ENCODE data around the gene LDB2. TPM values are rescaled to one million over a fixed set of nuclear protein-coding genes. Genes with fewer than 3 reads are reported as not detected.

Gene LDB2
- total and polyA plus RNA-seq, 2 experiments from 2014 or later, result 48.6 to 80.1 TPM

DNA sequence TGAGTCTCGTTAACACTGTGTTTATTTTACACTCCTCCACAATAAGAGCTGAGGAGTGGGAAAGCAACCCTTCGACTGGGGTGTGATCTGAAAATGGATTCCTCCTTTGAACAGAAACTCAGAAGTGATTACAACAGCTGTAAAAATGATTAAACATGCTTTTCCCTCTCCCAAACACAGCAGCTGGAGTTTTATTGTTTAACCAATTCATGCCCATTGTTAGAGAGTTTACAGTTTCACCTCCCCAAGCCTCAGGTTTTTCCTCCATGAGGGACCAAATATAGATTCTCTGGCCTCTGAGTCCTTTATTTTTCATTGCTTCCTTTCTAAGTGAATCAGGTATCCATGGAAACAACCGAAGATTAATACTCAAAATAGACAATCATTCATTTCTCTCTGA, 409.2 kb downstream of the LDB2 start (continued):
- TF ChIP-seq, protein P1, sequence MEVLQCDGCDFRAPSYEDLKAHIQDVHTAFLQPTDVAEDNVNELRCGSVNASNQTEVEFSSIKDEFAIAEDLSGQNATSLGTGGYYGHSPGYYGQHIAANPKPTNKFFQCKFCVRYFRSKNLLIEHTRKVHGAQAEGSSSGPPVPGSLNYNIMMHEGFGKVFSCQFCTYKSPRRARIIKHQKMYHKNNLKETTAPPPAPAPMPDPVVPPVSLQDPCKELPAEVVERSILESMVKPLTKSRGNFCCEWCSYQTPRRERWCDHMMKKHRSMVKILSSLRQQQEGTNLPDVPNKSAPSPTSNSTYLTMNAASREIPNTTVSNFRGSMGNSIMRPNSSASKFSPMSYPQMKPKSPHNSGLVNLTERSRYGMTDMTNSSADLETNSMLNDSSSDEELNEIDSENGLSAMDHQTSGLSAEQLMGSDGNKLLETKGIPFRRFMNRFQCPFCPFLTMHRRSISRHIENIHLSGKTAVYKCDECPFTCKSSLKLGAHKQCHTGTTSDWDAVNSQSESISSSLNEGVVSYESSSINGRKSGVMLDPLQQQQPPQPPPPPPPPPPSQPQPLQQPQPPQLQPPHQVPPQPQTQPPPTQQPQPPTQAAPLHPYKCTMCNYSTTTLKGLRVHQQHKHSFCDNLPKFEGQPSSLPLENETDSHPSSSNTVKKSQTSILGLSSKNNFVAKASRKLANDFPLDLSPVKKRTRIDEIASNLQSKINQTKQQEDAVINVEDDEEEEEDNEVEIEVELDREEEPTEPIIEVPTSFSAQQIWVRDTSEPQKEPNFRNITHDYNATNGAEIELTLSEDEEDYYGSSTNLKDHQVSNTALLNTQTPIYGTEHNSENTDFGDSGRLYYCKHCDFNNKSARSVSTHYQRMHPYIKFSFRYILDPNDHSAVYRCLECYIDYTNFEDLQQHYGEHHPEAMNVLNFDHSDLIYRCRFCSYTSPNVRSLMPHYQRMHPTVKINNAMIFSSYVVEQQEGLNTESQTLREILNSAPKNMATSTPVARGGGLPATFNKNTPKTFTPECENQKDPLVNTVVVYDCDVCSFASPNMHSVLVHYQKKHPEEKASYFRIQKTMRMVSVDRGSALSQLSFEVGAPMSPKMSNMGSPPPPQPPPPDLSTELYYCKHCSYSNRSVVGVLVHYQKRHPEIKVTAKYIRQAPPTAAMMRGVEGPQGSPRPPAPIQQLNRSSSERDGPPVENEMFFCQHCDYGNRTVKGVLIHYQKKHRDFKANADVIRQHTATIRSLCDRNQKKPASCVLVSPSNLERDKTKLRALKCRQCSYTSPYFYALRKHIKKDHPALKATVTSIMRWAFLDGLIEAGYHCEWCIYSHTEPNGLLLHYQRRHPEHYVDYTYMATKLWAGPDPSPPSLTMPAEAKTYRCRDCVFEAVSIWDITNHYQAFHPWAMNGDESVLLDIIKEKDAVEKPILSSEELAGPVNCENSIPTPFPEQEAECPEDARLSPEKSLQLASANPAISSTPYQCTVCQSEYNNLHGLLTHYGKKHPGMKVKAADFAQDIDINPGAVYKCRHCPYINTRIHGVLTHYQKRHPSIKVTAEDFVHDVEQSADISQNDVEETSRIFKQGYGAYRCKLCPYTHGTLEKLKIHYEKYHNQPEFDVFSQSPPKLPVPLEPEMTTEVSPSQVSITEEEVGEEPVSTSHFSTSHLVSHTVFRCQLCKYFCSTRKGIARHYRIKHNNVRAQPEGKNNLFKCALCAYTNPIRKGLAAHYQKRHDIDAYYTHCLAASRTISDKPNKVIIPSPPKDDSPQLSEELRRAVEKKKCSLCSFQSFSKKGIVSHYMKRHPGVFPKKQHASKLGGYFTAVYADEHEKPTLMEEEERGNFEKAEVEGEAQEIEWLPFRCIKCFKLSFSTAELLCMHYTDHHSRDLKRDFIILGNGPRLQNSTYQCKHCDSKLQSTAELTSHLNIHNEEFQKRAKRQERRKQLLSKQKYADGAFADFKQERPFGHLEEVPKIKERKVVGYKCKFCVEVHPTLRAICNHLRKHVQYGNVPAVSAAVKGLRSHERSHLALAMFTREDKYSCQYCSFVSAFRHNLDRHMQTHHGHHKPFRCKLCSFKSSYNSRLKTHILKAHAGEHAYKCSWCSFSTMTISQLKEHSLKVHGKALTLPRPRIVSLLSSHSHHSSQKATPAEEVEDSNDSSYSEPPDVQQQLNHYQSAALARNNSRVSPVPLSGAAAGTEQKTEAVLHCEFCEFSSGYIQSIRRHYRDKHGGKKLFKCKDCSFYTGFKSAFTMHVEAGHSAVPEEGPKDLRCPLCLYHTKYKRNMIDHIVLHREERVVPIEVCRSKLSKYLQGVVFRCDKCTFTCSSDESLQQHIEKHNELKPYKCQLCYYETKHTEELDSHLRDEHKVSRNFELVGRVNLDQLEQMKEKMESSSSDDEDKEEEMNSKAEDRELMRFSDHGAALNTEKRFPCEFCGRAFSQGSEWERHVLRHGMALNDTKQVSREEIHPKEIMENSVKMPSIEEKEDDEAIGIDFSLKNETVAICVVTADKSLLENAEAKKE (CRISPR knock-in tag; IDR thresholded peaks at IDR 0.05), result no peak
- TF ChIP-seq, protein P2, sequence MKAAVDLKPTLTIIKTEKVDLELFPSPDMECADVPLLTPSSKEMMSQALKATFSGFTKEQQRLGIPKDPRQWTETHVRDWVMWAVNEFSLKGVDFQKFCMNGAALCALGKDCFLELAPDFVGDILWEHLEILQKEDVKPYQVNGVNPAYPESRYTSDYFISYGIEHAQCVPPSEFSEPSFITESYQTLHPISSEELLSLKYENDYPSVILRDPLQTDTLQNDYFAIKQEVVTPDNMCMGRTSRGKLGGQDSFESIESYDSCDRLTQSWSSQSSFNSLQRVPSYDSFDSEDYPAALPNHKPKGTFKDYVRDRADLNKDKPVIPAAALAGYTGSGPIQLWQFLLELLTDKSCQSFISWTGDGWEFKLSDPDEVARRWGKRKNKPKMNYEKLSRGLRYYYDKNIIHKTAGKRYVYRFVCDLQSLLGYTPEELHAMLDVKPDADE (IDR thresholded peaks at IDR 0.05), result no peak
- TF ChIP-seq, protein P3, sequence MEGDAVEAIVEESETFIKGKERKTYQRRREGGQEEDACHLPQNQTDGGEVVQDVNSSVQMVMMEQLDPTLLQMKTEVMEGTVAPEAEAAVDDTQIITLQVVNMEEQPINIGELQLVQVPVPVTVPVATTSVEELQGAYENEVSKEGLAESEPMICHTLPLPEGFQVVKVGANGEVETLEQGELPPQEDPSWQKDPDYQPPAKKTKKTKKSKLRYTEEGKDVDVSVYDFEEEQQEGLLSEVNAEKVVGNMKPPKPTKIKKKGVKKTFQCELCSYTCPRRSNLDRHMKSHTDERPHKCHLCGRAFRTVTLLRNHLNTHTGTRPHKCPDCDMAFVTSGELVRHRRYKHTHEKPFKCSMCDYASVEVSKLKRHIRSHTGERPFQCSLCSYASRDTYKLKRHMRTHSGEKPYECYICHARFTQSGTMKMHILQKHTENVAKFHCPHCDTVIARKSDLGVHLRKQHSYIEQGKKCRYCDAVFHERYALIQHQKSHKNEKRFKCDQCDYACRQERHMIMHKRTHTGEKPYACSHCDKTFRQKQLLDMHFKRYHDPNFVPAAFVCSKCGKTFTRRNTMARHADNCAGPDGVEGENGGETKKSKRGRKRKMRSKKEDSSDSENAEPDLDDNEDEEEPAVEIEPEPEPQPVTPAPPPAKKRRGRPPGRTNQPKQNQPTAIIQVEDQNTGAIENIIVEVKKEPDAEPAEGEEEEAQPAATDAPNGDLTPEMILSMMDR (conservative IDR thresholded peaks at IDR 0.05; ENCODE audit: low read depth in 2 of 2), result no peak
- TF ChIP-seq STAT1 (IDR thresholded peaks at IDR 0.05; ENCODE audit: unreplicated experiment), result no peak
- TF ChIP-seq POLR2AphosphoS5 (IDR thresholded peaks at IDR 0.05; ENCODE audit: low read depth), result no peak

DNA sequence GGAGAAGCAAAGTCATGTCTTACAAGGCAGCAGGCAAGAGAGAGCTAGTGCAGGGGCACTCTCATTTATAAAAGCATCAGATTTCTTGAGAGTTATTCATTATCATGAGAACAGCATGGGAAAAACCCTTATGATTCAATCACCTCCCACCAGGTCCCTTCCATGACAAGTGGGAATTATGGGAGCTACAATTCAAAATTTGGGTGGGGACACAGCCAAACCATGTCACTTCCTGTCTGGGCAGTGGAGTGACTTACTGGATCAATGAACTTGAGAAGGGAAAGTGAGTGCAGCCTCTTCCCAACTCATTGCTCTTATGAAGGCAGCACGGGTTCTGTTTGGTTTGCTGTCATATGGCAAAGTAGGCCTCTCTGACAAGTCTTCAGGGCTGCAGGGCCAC, 410.4 kb downstream of the LDB2 start:
- no peak overlapping the region for H2AFZ ChIP-seq
- no peaks in the 10 kb centered on the region for H4K20me1 ChIP-seq (replicated peaks; ENCODE audit: insufficient read depth)
- no peaks in the 10 kb centered on the region for H3K4me1 ChIP-seq (ENCODE audit: insufficient read depth)
- Mint-ChIP-seq H3K9me3 (peaks cover 3% of the 10 kb centered on the region; the same call in 2 of the 3 replicates), H3K4me1 (no peaks in the 10 kb centered on the region), H3K36me3 (ENCODE audit: low read depth) (no peaks in the 10 kb centered on the region), H3K27me3 (ENCODE audit: insufficient read depth, low read depth, poor library complexity) (peaks cover 2% of the 10 kb centered on the region), H3K4me3 (no peak overlapping the region), H3K27ac (no peak overlapping the region)
- H3K9me2 ChIP-seq (ENCODE audit: insufficient read depth), result peaks cover 18% of the 10 kb centered on the region; the same call in 1 of the 2 replicates
- H3K4me2 ChIP-seq, result no peak overlapping the region
- H3K27me3 ChIP-seq (ENCODE audit: insufficient read depth), result no peaks in the 10 kb centered on the region
- H3F3A ChIP-seq (replicated peaks; ENCODE audit: low read depth), result no peaks in the 10 kb centered on the region
- no peak overlapping the region for H3K4me3 ChIP-seq
- ATAC-seq, result no peak
- H3K36me3 ChIP-seq (ENCODE audit: insufficient read depth), result no peaks in the 10 kb centered on the region
- no peak for DNase-seq (ENCODE audit: low spot score)
- no peaks in the 10 kb centered on the region for H3K79me2 ChIP-seq (replicated peaks; ENCODE audit: insufficient read depth)
- H3K27ac ChIP-seq (ENCODE audit: low read depth), result no peak overlapping the region
- TF ChIP-seq NANOG (IDR thresholded peaks at IDR 0.05; ENCODE audit: borderline replicate concordance), result no peak
- TF ChIP-seq, protein P4, sequence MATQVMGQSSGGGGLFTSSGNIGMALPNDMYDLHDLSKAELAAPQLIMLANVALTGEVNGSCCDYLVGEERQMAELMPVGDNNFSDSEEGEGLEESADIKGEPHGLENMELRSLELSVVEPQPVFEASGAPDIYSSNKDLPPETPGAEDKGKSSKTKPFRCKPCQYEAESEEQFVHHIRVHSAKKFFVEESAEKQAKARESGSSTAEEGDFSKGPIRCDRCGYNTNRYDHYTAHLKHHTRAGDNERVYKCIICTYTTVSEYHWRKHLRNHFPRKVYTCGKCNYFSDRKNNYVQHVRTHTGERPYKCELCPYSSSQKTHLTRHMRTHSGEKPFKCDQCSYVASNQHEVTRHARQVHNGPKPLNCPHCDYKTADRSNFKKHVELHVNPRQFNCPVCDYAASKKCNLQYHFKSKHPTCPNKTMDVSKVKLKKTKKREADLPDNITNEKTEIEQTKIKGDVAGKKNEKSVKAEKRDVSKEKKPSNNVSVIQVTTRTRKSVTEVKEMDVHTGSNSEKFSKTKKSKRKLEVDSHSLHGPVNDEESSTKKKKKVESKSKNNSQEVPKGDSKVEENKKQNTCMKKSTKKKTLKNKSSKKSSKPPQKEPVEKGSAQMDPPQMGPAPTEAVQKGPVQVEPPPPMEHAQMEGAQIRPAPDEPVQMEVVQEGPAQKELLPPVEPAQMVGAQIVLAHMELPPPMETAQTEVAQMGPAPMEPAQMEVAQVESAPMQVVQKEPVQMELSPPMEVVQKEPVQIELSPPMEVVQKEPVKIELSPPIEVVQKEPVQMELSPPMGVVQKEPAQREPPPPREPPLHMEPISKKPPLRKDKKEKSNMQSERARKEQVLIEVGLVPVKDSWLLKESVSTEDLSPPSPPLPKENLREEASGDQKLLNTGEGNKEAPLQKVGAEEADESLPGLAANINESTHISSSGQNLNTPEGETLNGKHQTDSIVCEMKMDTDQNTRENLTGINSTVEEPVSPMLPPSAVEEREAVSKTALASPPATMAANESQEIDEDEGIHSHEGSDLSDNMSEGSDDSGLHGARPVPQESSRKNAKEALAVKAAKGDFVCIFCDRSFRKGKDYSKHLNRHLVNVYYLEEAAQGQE (IDR thresholded peaks at IDR 0.05; ENCODE audit: unreplicated experiment), result no peak
- TF ChIP-seq, protein P3 (conservative IDR thresholded peaks at IDR 0.05; ENCODE audit: low read depth in 2 of 2), result no peak
- TF ChIP-seq, protein P2 (IDR thresholded peaks at IDR 0.05), result no peak
- TF ChIP-seq STAT1 (IDR thresholded peaks at IDR 0.05; ENCODE audit: unreplicated experiment), result no peak
- no peak for TF ChIP-seq ZNF114 (CRISPR knock-in tag; IDR thresholded peaks at IDR 0.05)
